A549 (cell line): ENCODE measurements around the gene ZNRF3. TPM values are rescaled to one million over a fixed set of nuclear protein-coding genes. Genes with fewer than 3 reads are reported as not detected.

Source experiments
- ATAC-seq, 2 experiments: fragments of 200-7000 bp in 1 of 2; fragments of >200 bp in 1 of 2; cut with Nextera tagmentation in 1 of 2; cut with Tn5 transposase in 1 of 2; 3 replicates each; pipeline versions ENCODE4 v1.8.0 to v1.9.1; 2018 to 2020; ENCODE audit warnings: mild to moderate bottlenecking in 1 of 2, moderate library complexity in 1 of 2
- CTCF ChIA-PET: fragments of 300-600 bp; sonication (Branson Sonifier 250); formaldehyde crosslinking; extraction: SDS; loops from one replicate; lab custom pipeline; 2021; ENCODE audit warnings: antibody characterized with exemption, inconsistent platforms; lab: Yijun Ruan, JAX
- POLR2A ChIA-PET: fragments of 350-600 bp; formaldehyde crosslinking; extraction: SDS; loops from one replicate; lab custom pipeline; 2021; ENCODE audit warnings: antibody characterized with exemption, inconsistent platforms; lab: Yijun Ruan, JAX
- DNase-seq, 2 experiments: peaks; one replicate each; pipeline versions ENCODE4 v3.0.0 to v3.0.0-alpha.2; 2011 to 2016; ENCODE audit warnings: low read depth in 1 of 2, low spot score in 1 of 2
- FAIRE-seq: peaks from 2 replicates; lab custom pipeline; 2011; peaks lifted over from hg19 to GRCh38; lab: Jason Lieb, UNC
- H3K27ac ChIP-seq, 2 experiments: fragments of >200 bp; sonication (Bioruptor Twin); formaldehyde crosslinking; 3 replicates each; pipeline ENCODE4 v1.5.1; 2016 to 2017
- H3K4me1 ChIP-seq: fragments of >200 bp; sonication (Bioruptor Twin); formaldehyde crosslinking; 3 replicates; pipeline ENCODE4 v1.6.1; 2016
- H3K4me2 ChIP-seq: fragments of >200 bp; sonication (Bioruptor Twin); formaldehyde crosslinking; 3 replicates; pipeline ENCODE4 v1.6.1; 2016
- H3K4me3 ChIP-seq: fragments of >200 bp; sonication (Bioruptor Twin); formaldehyde crosslinking; 3 replicates; pipeline ENCODE4 v1.5.1; 2016
- H3K9me3 ChIP-seq: fragments of >200 bp; sonication (Bioruptor Twin); formaldehyde crosslinking; 3 replicates; pipeline ENCODE4 v1.6.1; 2016
- CBX8 ChIP-seq: fragments of 200-600 bp; sonication (generic); IDR thresholded peaks from 2 replicates; pipeline ENCODE4 v1.6.1; 2016
- CEBPB ChIP-seq, 2 experiments: fragments of >200 bp in 1 of 2; sonication (Bioruptor Twin) in 1 of 2; formaldehyde crosslinking in 1 of 2; IDR thresholded peaks; 2 replicates each; pipeline ENCODE4 v1.6.1; 2012 to 2016
- EHF ChIP-seq: fragments of 250-450 bp; sonication (Bioruptor Pico); IDR thresholded peaks from 2 replicates; pipeline ENCODE4 v1.5.0; 2020; ENCODE audit warnings: mild to moderate bottlenecking
- EP300 ChIP-seq, 2 experiments: fragments of >200 bp; sonication (Bioruptor Twin); formaldehyde crosslinking; IDR thresholded peaks; 2 replicates in 1 of 2; 3 replicates in 1 of 2; pipeline ENCODE4 v1.6.1; 2016 to 2017
- ESRRA ChIP-seq: fragments of 150-350 bp; IDR thresholded peaks from 2 replicates; pipeline ENCODE4 v1.6.1; 2014; ENCODE audit warnings: mild to moderate bottlenecking, low read length, borderline replicate concordance
- HEYL ChIP-seq: fragments of 250-450 bp; sonication (Bioruptor Pico); IDR thresholded peaks from 2 replicates; pipeline ENCODE4 v1.8.0; 2021; ENCODE audit warnings: mild to moderate bottlenecking, moderate library complexity
- HOXB13 ChIP-seq: fragments of 250-450 bp; sonication (Bioruptor Pico); IDR thresholded peaks from 2 replicates; pipeline ENCODE4 v1.5.0; 2020; ENCODE audit warnings: low read depth, mild to moderate bottlenecking, moderate library complexity
- KDM1A ChIP-seq: fragments of 200-600 bp; sonication (generic); IDR thresholded peaks from 2 replicates; pipeline ENCODE4 v1.6.1; 2016; ENCODE audit warnings: low read depth, mild to moderate bottlenecking
- MYC ChIP-seq: IDR thresholded peaks from 2 replicates; pipeline ENCODE4 v1.6.1; 2012; ENCODE audit warnings: mild to moderate bottlenecking, inconsistent platforms, low read length, improper control_type of control experiment, borderline replicate concordance
- NPAS2 ChIP-seq: fragments of 250-450 bp; sonication (Bioruptor Pico); IDR thresholded peaks from 2 replicates; pipeline ENCODE4 v1.8.0; 2022; ENCODE audit warnings: mild to moderate bottlenecking, moderate library complexity, borderline replicate concordance
- NR3C1 ChIP-seq: fragments of >200 bp; sonication (Bioruptor Twin); formaldehyde crosslinking; IDR thresholded peaks from 3 replicates; pipeline ENCODE4 v1.6.1; 2017
- RARB ChIP-seq: fragments of 250-450 bp; sonication (Bioruptor Pico); IDR thresholded peaks from 2 replicates; pipeline ENCODE4 v1.8.0; 2021; ENCODE audit warnings: mild to moderate bottlenecking, moderate library complexity
- RNF2 ChIP-seq: fragments of 200-600 bp; sonication (generic); IDR thresholded peaks from 2 replicates; pipeline ENCODE4 v1.6.1; 2016; ENCODE audit warnings: low read depth, mild to moderate bottlenecking, antibody characterized with exemption, moderate library complexity, borderline replicate concordance
- SREBF2 ChIP-seq: fragments of 450-650 bp; IDR thresholded peaks from 2 replicates; pipeline ENCODE4 v1.6.1; 2014; ENCODE audit warnings: mild to moderate bottlenecking, moderate library complexity
- TFCP2L1 ChIP-seq: fragments of 250-450 bp; sonication (Bioruptor Pico); IDR thresholded peaks from 2 replicates; pipeline ENCODE4 v1.5.0; 2021; ENCODE audit warnings: mild to moderate bottlenecking
- ZNF302 ChIP-seq: fragments of 250-450 bp; sonication (Bioruptor Pico); IDR thresholded peaks from 2 replicates; pipeline ENCODE4 v1.9.0; 2021; ENCODE audit warnings: inconsistent platforms, mild to moderate bottlenecking, moderate library complexity
- WGBS: methylation state at CpG from one replicate; pipeline ENCODE4 v1.1.6; 2017; ENCODE audit errors: missing lambda C conversion rate; 5-methylcytosine and 5-hydroxymethylcytosine counted together
- polyA plus RNA-seq, 4 experiments: library from polyadenylated mRNA; depleted of rRNA in 3 of 4; stranded (reverse); fragments of >200 nt; fragmentation: RNase III in 1 of 4; extraction: RNeasy Plus Mini Kit Qiagen cat#74134 plus additional on column Dnase treatment in 1 of 4; gene quantifications; 2 replicates in 3 of 4; 3 replicates in 1 of 4; pipeline ENCODE4 v1.2.3, GENCODE V29; 2011 to 2017
- TF ChIP-seq, protein P1 (sequence below): fragments of 200-600 bp; sonication (generic); IDR thresholded peaks from 2 replicates; pipeline ENCODE4 v1.6.1; 2016; ENCODE audit warnings: antibody characterized with exemption, mild to moderate bottlenecking, moderate library complexity

The ZNRF3 gene
- polyA plus RNA-seq, 2 of the 4 experiments (the other 2 are of a cell fraction) = 4.6 to 6.9 TPM

DNA sequence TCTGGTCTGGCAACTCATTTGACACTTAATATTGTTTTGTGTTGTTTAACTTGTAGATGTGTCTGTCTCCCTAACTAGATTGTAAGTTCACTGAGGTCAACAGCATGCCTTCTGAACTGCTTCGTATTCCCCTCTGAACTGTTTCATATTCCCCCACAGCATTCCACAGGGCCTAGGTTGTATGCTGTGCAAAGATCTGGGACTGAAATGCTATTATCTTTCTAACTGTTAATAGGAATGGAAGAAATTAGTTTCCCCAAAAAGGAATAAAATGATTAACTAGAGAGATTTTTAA lies 38.2 kb downstream of the ZNRF3 start:
- Histone ChIP-seq H3K4me1 (peaks cover 84% of the 10 kb centered on the region), H3K4me3 (no peak overlapping the region), H3K4me2 (0 out of 3 replicates have a peak overlapping the region, but pooled peaks have one; percentile 23), H3K27ac (peak overlapping the region in 1 of 2 experiments; percentile 64; a peak in 3 of 6 replicates), H3K9me3 (no peaks in the 10 kb centered on the region)
- WGBS = 100% methylated on average over 1 of the region's 1 CpG
- no peak for DNase-seq
- no peak for FAIRE-seq
- ChIA-PET POLR2A (no interaction called here), CTCF (interaction anchor here (0.5 kb wide), 1 partner anchor 51 kb away, joined by 3 read pairs; no protein-coding TSS in a partner anchor)
- no peak for ATAC-seq
- TF ChIP-seq NPAS2 (CRISPR knock-in tag) = no peak
- TF ChIP-seq CBX8 = no peak
- no peak for TF ChIP-seq KDM1A
- TF ChIP-seq HOXB13 = no peak
- TF ChIP-seq SREBF2 = no peak
- no peak for TF ChIP-seq TFCP2L1
- no peak for TF ChIP-seq RNF2
- no peak for TF ChIP-seq MYC
- TF ChIP-seq CEBPB (IDR thresholded peaks at IDR 0.05) = no peak

DNA sequence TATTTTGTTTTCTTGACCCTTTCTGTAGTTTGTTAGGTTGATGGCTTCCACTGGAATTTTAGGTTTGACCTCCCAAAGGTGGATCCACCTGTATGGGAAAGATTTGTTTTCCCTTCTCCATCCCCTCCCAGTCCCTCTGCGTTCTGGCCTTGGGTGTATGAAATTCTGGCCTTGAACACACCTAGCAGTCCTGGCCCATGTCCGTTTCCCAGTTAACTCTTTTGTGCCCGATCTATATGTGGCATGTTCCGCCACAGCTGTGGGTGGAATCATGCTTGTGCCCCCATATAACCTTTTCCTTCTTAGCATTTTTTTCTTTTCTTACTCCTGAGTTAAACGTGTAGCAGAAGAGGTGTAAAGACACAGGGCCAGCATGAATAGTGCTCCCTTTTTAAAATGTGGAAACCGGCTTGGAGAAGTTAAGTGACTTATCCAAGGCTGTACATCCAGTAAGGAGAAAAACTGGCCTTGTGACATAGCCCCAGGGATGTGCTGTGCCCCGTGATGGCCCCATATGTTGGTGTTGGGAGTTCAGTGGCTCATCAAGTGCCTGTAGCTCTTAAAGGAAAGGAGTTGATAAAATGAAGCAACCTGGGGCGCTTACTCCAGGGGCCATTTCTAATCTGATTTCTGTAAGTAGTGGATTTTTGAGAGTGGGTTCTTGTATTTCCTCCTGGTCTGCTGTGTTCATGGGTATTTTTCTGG lies 39.3 kb downstream of the ZNRF3 start:
- no peak for ATAC-seq
- DNase-seq = no peak
- Histone ChIP-seq H3K4me1 (peaks cover 76% of the 10 kb centered on the region), H3K27ac (peak overlapping the region; percentile 57 to 79; a peak in 5 of 6 replicates), H3K4me2 (peak overlapping the region; percentile 54; the same call in 2 of the 3 replicates)
- 66% methylated on average over 8 of the region's 8 CpGs for WGBS
- ChIA-PET CTCF (interaction anchor here (1.1 kb wide), 1 partner anchor 20 kb away, joined by 3 read pairs; no protein-coding TSS in a partner anchor), POLR2A (no interaction called here)
- TF ChIP-seq RARB (CRISPR knock-in tag) (no peak), EP300 (IDR thresholded peaks at IDR 0.05) (no peak), EHF (CRISPR knock-in tag) (no peak), ZNF302 (CRISPR knock-in tag) (no peak), NR3C1 (no peak), ESRRA (no peak)
- TF ChIP-seq, protein P1, sequence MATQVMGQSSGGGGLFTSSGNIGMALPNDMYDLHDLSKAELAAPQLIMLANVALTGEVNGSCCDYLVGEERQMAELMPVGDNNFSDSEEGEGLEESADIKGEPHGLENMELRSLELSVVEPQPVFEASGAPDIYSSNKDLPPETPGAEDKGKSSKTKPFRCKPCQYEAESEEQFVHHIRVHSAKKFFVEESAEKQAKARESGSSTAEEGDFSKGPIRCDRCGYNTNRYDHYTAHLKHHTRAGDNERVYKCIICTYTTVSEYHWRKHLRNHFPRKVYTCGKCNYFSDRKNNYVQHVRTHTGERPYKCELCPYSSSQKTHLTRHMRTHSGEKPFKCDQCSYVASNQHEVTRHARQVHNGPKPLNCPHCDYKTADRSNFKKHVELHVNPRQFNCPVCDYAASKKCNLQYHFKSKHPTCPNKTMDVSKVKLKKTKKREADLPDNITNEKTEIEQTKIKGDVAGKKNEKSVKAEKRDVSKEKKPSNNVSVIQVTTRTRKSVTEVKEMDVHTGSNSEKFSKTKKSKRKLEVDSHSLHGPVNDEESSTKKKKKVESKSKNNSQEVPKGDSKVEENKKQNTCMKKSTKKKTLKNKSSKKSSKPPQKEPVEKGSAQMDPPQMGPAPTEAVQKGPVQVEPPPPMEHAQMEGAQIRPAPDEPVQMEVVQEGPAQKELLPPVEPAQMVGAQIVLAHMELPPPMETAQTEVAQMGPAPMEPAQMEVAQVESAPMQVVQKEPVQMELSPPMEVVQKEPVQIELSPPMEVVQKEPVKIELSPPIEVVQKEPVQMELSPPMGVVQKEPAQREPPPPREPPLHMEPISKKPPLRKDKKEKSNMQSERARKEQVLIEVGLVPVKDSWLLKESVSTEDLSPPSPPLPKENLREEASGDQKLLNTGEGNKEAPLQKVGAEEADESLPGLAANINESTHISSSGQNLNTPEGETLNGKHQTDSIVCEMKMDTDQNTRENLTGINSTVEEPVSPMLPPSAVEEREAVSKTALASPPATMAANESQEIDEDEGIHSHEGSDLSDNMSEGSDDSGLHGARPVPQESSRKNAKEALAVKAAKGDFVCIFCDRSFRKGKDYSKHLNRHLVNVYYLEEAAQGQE = no peak
- TF ChIP-seq, all 56 proteins: peak for 0
- Histone ChIP-seq H3K4me3 (no peak overlapping the region), H3K9me3 (no peaks in the 10 kb centered on the region)
- no peak for FAIRE-seq

DNA sequence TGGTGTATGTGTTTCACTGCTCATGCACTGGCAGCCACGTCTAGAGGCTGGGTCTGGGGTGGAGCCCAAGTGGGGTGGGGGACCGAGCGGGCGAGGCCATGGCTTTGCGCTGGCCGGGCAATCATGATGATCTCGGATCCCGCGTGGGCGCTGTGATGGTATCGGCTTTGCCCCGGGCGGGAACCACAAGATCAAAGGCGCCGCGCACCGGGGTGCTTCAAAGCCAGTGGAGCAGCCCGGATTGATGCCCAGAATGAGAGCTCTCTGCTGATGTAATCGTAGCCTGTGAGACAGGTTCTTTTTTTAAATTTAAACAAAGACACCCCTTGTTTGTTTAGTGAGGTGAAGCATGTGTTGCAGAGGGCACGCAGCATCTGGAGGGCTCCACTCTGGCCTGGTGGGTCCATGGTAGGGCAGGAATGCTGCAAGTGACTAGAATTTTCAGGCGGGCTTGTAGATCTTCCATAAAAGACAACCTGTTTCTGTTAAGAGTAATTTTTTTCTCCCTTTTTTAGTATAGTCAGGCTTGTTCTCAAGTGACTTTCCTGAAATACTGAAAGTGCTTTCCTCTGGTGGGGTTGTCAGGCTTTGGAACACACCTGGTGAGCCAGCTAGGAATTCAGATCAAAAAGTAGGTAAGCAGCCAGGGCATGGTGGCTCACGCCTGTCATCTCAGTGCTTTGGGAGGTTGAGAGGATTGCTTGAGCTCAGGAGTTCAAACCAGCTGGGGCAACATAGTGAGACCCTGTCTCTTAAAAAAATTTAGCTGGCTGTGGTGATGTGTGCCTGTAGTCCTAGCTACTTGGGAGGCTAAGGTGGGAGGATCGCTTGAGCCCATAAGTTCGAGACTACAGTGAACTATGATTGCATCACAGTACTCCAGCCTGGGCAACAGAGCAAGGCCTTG lies 40.7 kb downstream of the ZNRF3 start:
- H3K4me3 ChIP-seq = no peak overlapping the region
- H3K4me1 ChIP-seq = peaks cover 65% of the 10 kb centered on the region
- FAIRE-seq (no peak), ATAC-seq (no peak), DNase-seq (no peak)
- POLR2A ChIA-PET = no interaction called here
- no peaks in the 10 kb centered on the region for H3K9me3 ChIP-seq
- H3K27ac ChIP-seq = peak overlapping the region; percentile 57 to 79
- CTCF ChIA-PET = interaction anchor here (0.7 to 1.1 kb wide), 2 partner anchors 21 to 171 kb away, joined by 3 read pairs; no protein-coding TSS in a partner anchor
- TF ChIP-seq HEYL (CRISPR knock-in tag) (no peak), EP300 (IDR thresholded peaks at IDR 0.05) (peak in 1 of 2 experiments; percentile 32; a peak in 1 of 5 replicates)
- 73% methylated on average over 9 of the region's 24 CpGs for WGBS
- H3K4me2 ChIP-seq = peak overlapping the region; percentile 54
